GM12878 (cell line): Measurements from ENCODE around the gene IMMP2L. TPM values are rescaled to one million over a fixed set of nuclear protein-coding genes. Genes with fewer than 3 reads are reported as not detected.

ENCODE experiments used
- ATAC-seq: fragments of 200-7000 bp; cut with Tn5 transposase; 3 replicates; pipeline ENCODE4 v1.9.1; 2020; ENCODE audit warnings: mild to moderate bottlenecking, moderate library complexity
- BruUV-seq: library from RNA; stranded (reverse); fragments of 400-500 nt; replicated peaks from 2 replicates; lab custom pipeline; 2021; lab: Mats Ljungman, UMichigan
- CTCF ChIA-PET: fragments of 300-600 bp; sonication (Branson Sonifier 250); formaldehyde crosslinking; extraction: SDS; loops from one replicate; lab custom pipeline; 2021; ENCODE audit warnings: inconsistent platforms; lab: Yijun Ruan, JAX
- POLR2A ChIA-PET: fragments of 350-600 bp; formaldehyde crosslinking; extraction: SDS; loops from one replicate; lab custom pipeline; 2021; ENCODE audit warnings: inconsistent platforms; lab: Charles Lee
- RAD21 ChIA-PET: fragments of 300-600 bp; sonication (Branson Sonifier 250); formaldehyde crosslinking; loops from one replicate; lab custom pipeline; 2023; ENCODE audit warnings: antibody characterized with exemption; ENCODE audit not compliant: unreplicated experiment; lab: Charles Lee
- SMC1A ChIA-PET: fragments of 300-600 bp; sonication (Branson Sonifier 250); formaldehyde crosslinking; loops from one replicate; lab custom pipeline; 2023; ENCODE audit not compliant: unreplicated experiment, uncharacterized antibody; lab: Charles Lee
- DNase-seq: peaks from one replicate; pipeline ENCODE4 v3.0.0-alpha.2; 2011; ENCODE audit warnings: low read depth, low spot score
- FAIRE-seq: peaks from 3 replicates; lab custom pipeline; 2011; peaks lifted over from hg19 to GRCh38; lab: Jason Lieb, UNC
- H2AFZ ChIP-seq: 2 replicates; pipeline ENCODE4 v1.6.0; 2011; ENCODE audit warnings: low read depth, low read length, control low read depth; ENCODE audit not compliant: control insufficient read depth
- H3K27ac ChIP-seq: 2 replicates; pipeline ENCODE4 v1.5.1; 2011; ENCODE audit warnings: control low read depth; ENCODE audit not compliant: control insufficient read depth, insufficient read depth
- H3K27me3 ChIP-seq, 2 experiments: replicated peaks in 1 of 2; 2 replicates each; pipeline versions ENCODE4 v1.6.0 to v1.6.1; 2011; ENCODE audit warnings: low read length in 1 of 2; ENCODE audit not compliant: control insufficient read depth in 2 of 2, insufficient read depth in 2 of 2
- H3K36me3 ChIP-seq, 2 experiments: 2 replicates each; pipeline ENCODE4 v1.5.1; 2011; ENCODE audit warnings: low read length in 1 of 2; ENCODE audit not compliant: control insufficient read depth in 2 of 2, insufficient read depth in 2 of 2
- H3K4me1 ChIP-seq: 2 replicates; pipeline ENCODE4 v1.6.1; 2011; ENCODE audit warnings: mild to moderate bottlenecking, low read length, moderate library complexity, mixed read lengths; ENCODE audit not compliant: control insufficient read depth, insufficient read depth
- H3K4me2 ChIP-seq: 2 replicates; pipeline ENCODE4 v1.6.0; 2011; ENCODE audit warnings: control low read depth; ENCODE audit not compliant: control insufficient read depth, insufficient read depth
- H3K4me3 ChIP-seq: fragments of 200-600 bp; sonication (generic); 2 replicates; pipeline ENCODE4 v1.5.1; 2016
- H3K79me2 ChIP-seq: 2 replicates; pipeline ENCODE4 v1.6.0; 2011; ENCODE audit warnings: low read length; ENCODE audit not compliant: control insufficient read depth, insufficient read depth
- H3K9ac ChIP-seq: 2 replicates; pipeline ENCODE4 v1.8.0; 2011; ENCODE audit warnings: low read length, control low read depth, mixed read lengths; ENCODE audit not compliant: control insufficient read depth, insufficient read depth
- H3K9me3 ChIP-seq: replicated peaks from 3 replicates; pipeline ENCODE4 v1.5.1; 2011; ENCODE audit warnings: mild to moderate bottlenecking, low read length; ENCODE audit not compliant: control insufficient read depth, insufficient read depth
- H4K20me1 ChIP-seq: 2 replicates; pipeline ENCODE4 v1.6.0; 2011; ENCODE audit not compliant: control insufficient read depth, insufficient read depth
- ATF7 ChIP-seq: fragments of 450-650 bp; IDR thresholded peaks from 2 replicates; pipeline ENCODE4 v1.6.1; 2016; ENCODE audit warnings: low read depth, mild to moderate bottlenecking
- BRCA1 ChIP-seq: IDR thresholded peaks from 2 replicates; pipeline ENCODE4 v1.6.1; 2011; ENCODE audit warnings: low read depth, low read length, improper control_type of control experiment
- CBX5 ChIP-seq: sonication (generic); IDR thresholded peaks from 2 replicates; pipeline ENCODE4 v1.6.1; 2016; ENCODE audit warnings: low read depth, moderate library complexity, mild to moderate bottlenecking, inconsistent platforms
- CHD2 ChIP-seq: IDR thresholded peaks from 2 replicates; pipeline ENCODE4 v1.6.1; 2011; ENCODE audit warnings: low read depth, low read length, improper control_type of control experiment, borderline replicate concordance
- MEF2A ChIP-seq: IDR thresholded peaks from 2 replicates; pipeline ENCODE4 v1.6.1; 2011; ENCODE audit warnings: low read depth, mild to moderate bottlenecking, low read length, moderate library complexity; ENCODE audit not compliant: insufficient read depth
- MYB ChIP-seq: fragments of 150-350 bp; IDR thresholded peaks from 2 replicates; pipeline ENCODE4 v1.6.1; 2014; ENCODE audit warnings: mild to moderate bottlenecking, low read depth, low read length, borderline replicate concordance
- NBN ChIP-seq: fragments of 450-650 bp; IDR thresholded peaks from 2 replicates; pipeline ENCODE4 v1.6.1; 2016
- PAX5 ChIP-seq: IDR thresholded peaks from 2 replicates; pipeline ENCODE4 v1.6.1; 2011; ENCODE audit warnings: low read depth, low read length, borderline replicate concordance
- RELA ChIP-seq: fragments of 450-650 bp; IDR thresholded peaks from 2 replicates; pipeline ENCODE4 v1.8.0; 2014; ENCODE audit warnings: borderline replicate concordance; ENCODE audit not compliant: partially characterized antibody
- SMAD5 ChIP-seq: IDR thresholded peaks from 2 replicates; pipeline ENCODE4 v1.6.1; 2016; ENCODE audit warnings: antibody characterized with exemption, low read depth
- SPI1 ChIP-seq: IDR thresholded peaks from 2 replicates; pipeline ENCODE4 v1.6.1; 2011; ENCODE audit warnings: low read depth, mild to moderate bottlenecking, low read length, moderate library complexity, borderline replicate concordance; ENCODE audit not compliant: insufficient read depth
- TBL1XR1 ChIP-seq: IDR thresholded peaks from 2 replicates; pipeline ENCODE4 v1.6.1; 2012; ENCODE audit warnings: low read depth, low read length, improper control_type of control experiment
- USF1 ChIP-seq: IDR thresholded peaks from 2 replicates; pipeline ENCODE4 v1.6.1; 2011; ENCODE audit warnings: borderline replicate concordance, low read depth, mild to moderate bottlenecking, moderate library complexity, mixed read lengths, low read length; ENCODE audit not compliant: insufficient read depth; ENCODE audit errors: extremely low read length
- WGBS: methylation state at CpG from one replicate; pipeline ENCODE4 v1.1.6; 2016; ENCODE audit warnings: low lambda C conversion rate; ENCODE audit not compliant: insufficient replicate concordance, insufficient coverage; ENCODE audit errors: missing lambda C conversion rate; 5-methylcytosine and 5-hydroxymethylcytosine counted together
- in situ Hi-C: fragments of 300-500 bp; cut with MboI; formaldehyde crosslinking; loops from 9 replicates; pipeline ENCODE4 v1.14.3; 2018; ENCODE audit warnings: mixed read lengths
- intact Hi-C: fragments of 100-400 bp; cut with micrococcal nuclease; formaldehyde crosslinking; loops from one replicate; pipeline ENCODE4 v1.14.2; 2022; ENCODE audit not compliant: unreplicated experiment
- polyA plus RNA-seq, 11 experiments: library from polyadenylated mRNA; depleted of rRNA in 4 of 11; unstranded in 6 of 11; stranded (reverse) in 5 of 11; fragments of >200 nt; fragmentation: Nextera tagmentation in 4 of 11; fragmentation: Illumina TruSeq in 1 of 11; extraction: Ambion mirVana in 4 of 11; extraction: Trizol in 1 of 11; gene quantifications; 1 replicate in 1 of 11; 2 replicates in 10 of 11; pipeline versions ENCODE4 v1.2.1 to v1.2.3, GENCODE V29; 2011 to 2016; ENCODE audit warnings: inconsistent platforms in 2 of 11, missing spikeins in 2 of 11, low read depth in 1 of 11
- total RNA-seq, 4 experiments: library from RNA; depleted of rRNA in 3 of 4; stranded (reverse); fragments of >200 nt in 3 of 4; fragmentation: Illumina TruSeq in 1 of 4; extraction: Trizol in 1 of 4; gene quantifications; 2 replicates each; pipeline versions ENCODE4 v1.2.1 to v1.2.3, GENCODE V29; 2013 to 2021
- TF ChIP-seq, protein P1 (sequence below): fragments of 450-650 bp; IDR thresholded peaks from 2 replicates; pipeline ENCODE4 v1.6.1; 2017; ENCODE audit warnings: mild to moderate bottlenecking, low read depth, inconsistent platforms; ENCODE audit not compliant: poor library complexity, severe bottlenecking
- TF ChIP-seq, protein P2 (sequence below): fragments of 450-650 bp; IDR thresholded peaks from 2 replicates; pipeline ENCODE4 v1.6.1; 2016; ENCODE audit warnings: mild to moderate bottlenecking, moderate library complexity, borderline replicate concordance

Gene IMMP2L
- total and polyA plus RNA-seq, 10 of the 15 experiments (the other 5 are each of a cell fraction or from before 2014, with no cell fraction given) = 12.6 to 46.3 (median 19.6) TPM

- CTCF ChIA-PET = interaction anchor here (0.8 kb wide), 1 partner anchor 11 kb away, joined by 4 read pairs; no protein-coding TSS in a partner anchor
- WGBS = 81% methylated on average over 4 of the region's 4 CpGs
- in situ Hi-C loops = no loop called here
- Histone ChIP-seq H3K27me3 (no peaks in the 10 kb centered on the region), H3K79me2 (no peaks in the 10 kb centered on the region), H3K9ac (no peak overlapping the region), H3K4me2 (no peak overlapping the region), H3K27ac (no peak overlapping the region), H3K9me3 (no peaks in the 10 kb centered on the region; the same call in 2 of the 3 replicates), H2AFZ (no peak overlapping the region), H3K4me3 (no peak overlapping the region), H3K36me3 (no peaks in the 10 kb centered on the region), H4K20me1 (no peaks in the 10 kb centered on the region), H3K4me1 (peaks cover 2% of the 10 kb centered on the region; the same call in 1 of the 2 replicates)
- DNase-seq (no peak), ATAC-seq (no peak), FAIRE-seq (no peak)
- RAD21 ChIA-PET = no interaction called here
- POLR2A ChIA-PET = no interaction called here
- no TSS peak for BruUV-seq
- SMC1A ChIA-PET = no interaction called here
- TF ChIP-seq SPI1 = no peak
- no peak for TF ChIP-seq MYB
- TF ChIP-seq TBL1XR1 = no peak
- no peak for TF ChIP-seq RELA
- no peak for TF ChIP-seq CBX5
- no peak for TF ChIP-seq CHD2
- no peak for TF ChIP-seq NBN
- no peak for TF ChIP-seq PAX5
- no peak for TF ChIP-seq BRCA1
- no peak for TF ChIP-seq MEF2A
- TF ChIP-seq, protein P1, sequence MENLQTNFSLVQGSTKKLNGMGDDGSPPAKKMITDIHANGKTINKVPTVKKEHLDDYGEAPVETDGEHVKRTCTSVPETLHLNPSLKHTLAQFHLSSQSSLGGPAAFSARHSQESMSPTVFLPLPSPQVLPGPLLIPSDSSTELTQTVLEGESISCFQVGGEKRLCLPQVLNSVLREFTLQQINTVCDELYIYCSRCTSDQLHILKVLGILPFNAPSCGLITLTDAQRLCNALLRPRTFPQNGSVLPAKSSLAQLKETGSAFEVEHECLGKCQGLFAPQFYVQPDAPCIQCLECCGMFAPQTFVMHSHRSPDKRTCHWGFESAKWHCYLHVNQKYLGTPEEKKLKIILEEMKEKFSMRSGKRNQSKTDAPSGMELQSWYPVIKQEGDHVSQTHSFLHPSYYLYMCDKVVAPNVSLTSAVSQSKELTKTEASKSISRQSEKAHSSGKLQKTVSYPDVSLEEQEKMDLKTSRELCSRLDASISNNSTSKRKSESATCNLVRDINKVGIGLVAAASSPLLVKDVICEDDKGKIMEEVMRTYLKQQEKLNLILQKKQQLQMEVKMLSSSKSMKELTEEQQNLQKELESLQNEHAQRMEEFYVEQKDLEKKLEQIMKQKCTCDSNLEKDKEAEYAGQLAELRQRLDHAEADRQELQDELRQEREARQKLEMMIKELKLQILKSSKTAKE = no peak
- TF ChIP-seq SMAD5 = no peak
- TF ChIP-seq, protein P2, sequence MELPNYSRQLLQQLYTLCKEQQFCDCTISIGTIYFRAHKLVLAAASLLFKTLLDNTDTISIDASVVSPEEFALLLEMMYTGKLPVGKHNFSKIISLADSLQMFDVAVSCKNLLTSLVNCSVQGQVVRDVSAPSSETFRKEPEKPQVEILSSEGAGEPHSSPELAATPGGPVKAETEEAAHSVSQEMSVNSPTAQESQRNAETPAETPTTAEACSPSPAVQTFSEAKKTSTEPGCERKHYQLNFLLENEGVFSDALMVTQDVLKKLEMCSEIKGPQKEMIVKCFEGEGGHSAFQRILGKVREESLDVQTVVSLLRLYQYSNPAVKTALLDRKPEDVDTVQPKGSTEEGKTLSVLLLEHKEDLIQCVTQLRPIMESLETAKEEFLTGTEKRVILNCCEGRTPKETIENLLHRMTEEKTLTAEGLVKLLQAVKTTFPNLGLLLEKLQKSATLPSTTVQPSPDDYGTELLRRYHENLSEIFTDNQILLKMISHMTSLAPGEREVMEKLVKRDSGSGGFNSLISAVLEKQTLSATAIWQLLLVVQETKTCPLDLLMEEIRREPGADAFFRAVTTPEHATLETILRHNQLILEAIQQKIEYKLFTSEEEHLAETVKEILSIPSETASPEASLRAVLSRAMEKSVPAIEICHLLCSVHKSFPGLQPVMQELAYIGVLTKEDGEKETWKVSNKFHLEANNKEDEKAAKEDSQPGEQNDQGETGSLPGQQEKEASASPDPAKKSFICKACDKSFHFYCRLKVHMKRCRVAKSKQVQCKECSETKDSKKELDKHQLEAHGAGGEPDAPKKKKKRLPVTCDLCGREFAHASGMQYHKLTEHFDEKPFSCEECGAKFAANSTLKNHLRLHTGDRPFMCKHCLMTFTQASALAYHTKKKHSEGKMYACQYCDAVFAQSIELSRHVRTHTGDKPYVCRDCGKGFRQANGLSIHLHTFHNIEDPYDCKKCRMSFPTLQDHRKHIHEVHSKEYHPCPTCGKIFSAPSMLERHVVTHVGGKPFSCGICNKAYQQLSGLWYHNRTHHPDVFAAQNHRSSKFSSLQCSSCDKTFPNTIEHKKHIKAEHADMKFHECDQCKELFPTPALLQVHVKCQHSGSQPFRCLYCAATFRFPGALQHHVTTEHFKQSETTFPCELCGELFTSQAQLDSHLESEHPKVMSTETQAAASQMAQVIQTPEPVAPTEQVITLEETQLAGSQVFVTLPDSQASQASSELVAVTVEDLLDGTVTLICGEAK = no peak
- TF ChIP-seq ATF7 = no peak
- TF ChIP-seq USF1 = no peak
- intact Hi-C loops = no loop called here
Measured at GRCh38 chr7:111229181-111229740, 333.0 kb downstream of the IMMP2L start.
